ENCODE data around the gene TXNRD2. TPM values are rescaled to one million over a fixed set of nuclear protein-coding genes. Genes with fewer than 3 reads are reported as not detected.

Gene TXNRD2
- total and polyA plus RNA-seq, 2 experiments from 2014 or later: 11.2 to 12.4 TPM

- TF ChIP-seq ZNF462 (CRISPR knock-in tag; IDR thresholded peaks at IDR 0.05) (no peak), JUNB (IDR thresholded peaks at IDR 0.05; ENCODE audit: unreplicated experiment) (no peak), NANOG (IDR thresholded peaks at IDR 0.05; ENCODE audit: borderline replicate concordance) (no peak)
These were observed 68.9 kb downstream of the TXNRD2 start (continued) for GRCh38 chr22:19872779-19873137.

GRCh38 chr22:19871845-19872778 is 69.5 kb downstream of the TXNRD2 start:
- Histone ChIP-seq H3K27me3 (ENCODE audit: insufficient read depth) (no peaks in the 10 kb centered on the region), H3K4me3 (no peak overlapping the region), H3K79me2 (replicated peaks; ENCODE audit: insufficient read depth) (no peaks in the 10 kb centered on the region), H3K27ac (ENCODE audit: low read depth) (no peak overlapping the region), H3K4me1 (ENCODE audit: insufficient read depth) (no peaks in the 10 kb centered on the region), H3K36me3 (ENCODE audit: insufficient read depth) (no peaks in the 10 kb centered on the region), H2AFZ (no peak overlapping the region), H3K9me2 (ENCODE audit: insufficient read depth) (no peaks in the 10 kb centered on the region), H4K20me1 (replicated peaks; ENCODE audit: insufficient read depth) (no peaks in the 10 kb centered on the region), H3K4me2 (no peak overlapping the region), H3F3A (replicated peaks; ENCODE audit: low read depth) (no peaks in the 10 kb centered on the region)
- Mint-ChIP-seq H3K9me3 (no peaks in the 10 kb centered on the region), H3K27ac (no peak overlapping the region), H3K36me3 (ENCODE audit: low read depth) (no peaks in the 10 kb centered on the region), H3K4me3 (no peak overlapping the region), H3K27me3 (ENCODE audit: insufficient read depth, low read depth, poor library complexity) (peaks cover 9% of the 10 kb centered on the region), H3K4me1 (peaks cover 12% of the 10 kb centered on the region)
- no peak for ATAC-seq
- no peak for DNase-seq (ENCODE audit: low spot score)
- TF ChIP-seq NANOG (IDR thresholded peaks at IDR 0.05; ENCODE audit: borderline replicate concordance) (no peak), ZNF462 (CRISPR knock-in tag; IDR thresholded peaks at IDR 0.05) (no peak), POLR2AphosphoS5 (IDR thresholded peaks at IDR 0.05; ENCODE audit: low read depth) (no peak), ZNF114 (CRISPR knock-in tag; IDR thresholded peaks at IDR 0.05) (no peak), CREB1 (CRISPR knock-in tag; IDR thresholded peaks at IDR 0.05; ENCODE audit: low read depth) (no peak), STAT1 (IDR thresholded peaks at IDR 0.05; ENCODE audit: unreplicated experiment) (no peak)
